ENCODE data around the gene NTM.

The NTM gene

DNA sequence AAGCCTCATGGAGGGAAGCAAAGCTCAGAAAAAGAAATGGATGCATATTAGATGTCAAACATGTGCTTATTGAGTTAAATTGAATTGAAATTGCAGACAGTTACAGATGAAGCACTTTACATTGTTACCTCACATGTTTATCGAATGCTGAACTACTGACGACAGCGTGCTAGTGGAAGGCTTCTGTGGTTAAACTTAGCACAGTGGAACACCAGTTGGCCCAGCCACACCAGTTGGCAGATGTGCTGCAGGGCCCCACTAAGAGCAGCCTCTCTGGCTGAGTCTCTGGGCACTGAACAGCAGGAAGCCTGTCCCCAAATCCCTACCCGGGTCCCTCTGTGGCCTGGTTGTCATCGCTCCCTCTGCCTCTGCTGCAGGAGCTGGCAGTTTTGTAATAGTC is 242.1 kb downstream of the NTM start:
- no peaks in the 10 kb centered on the region for H3K9me3 ChIP-seq (ENCODE audit: insufficient read depth, low read depth, low read length)
- no peak overlapping the region for H3K4me3 ChIP-seq (ENCODE audit: low read length)
- peaks cover 9% of the 10 kb centered on the region; the same call in 1 of the 2 replicates for H3K4me1 ChIP-seq (ENCODE audit: insufficient read depth, low read length)
- no peak overlapping the region for H3K27ac ChIP-seq (ENCODE audit: low read length)
- peaks cover 20% of the 10 kb centered on the region; the same call in 1 of the 2 replicates for H3K27me3 ChIP-seq (ENCODE audit: insufficient read depth, low read length)
- no peaks in the 10 kb centered on the region for H3K36me3 ChIP-seq (ENCODE audit: insufficient read depth, low read depth, low read length)
- no peak overlapping the region for H3K9ac ChIP-seq (ENCODE audit: low read depth, low read length)

DNA sequence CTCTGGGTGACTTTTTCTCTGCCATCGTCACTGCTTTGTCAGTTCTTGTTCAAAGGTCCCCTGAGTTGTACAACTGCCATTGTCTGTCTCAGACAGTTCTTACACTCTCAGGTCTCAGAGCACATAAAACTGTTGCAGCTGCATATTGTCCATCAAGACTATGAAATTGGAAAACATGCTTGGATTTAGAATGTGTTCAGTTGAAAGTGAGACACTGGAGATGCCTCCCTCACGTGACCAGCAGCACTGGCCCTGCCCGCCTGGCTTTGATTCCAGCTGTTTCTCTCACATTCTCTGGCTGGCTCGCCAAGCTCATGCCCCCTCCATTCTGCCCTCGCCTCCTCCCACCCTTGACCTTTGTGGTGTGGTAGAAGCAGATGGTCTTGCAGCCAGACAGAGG is 244.2 kb downstream of the NTM start:
- Histone ChIP-seq H3K27me3 (ENCODE audit: insufficient read depth, low read length) (peaks cover 20% of the 10 kb centered on the region; the same call in 1 of the 2 replicates), H3K27ac (ENCODE audit: low read length) (no peak overlapping the region), H3K4me1 (ENCODE audit: insufficient read depth, low read length) (peaks cover 6% of the 10 kb centered on the region; the same call in 1 of the 2 replicates), H3K9me3 (ENCODE audit: insufficient read depth, low read depth, low read length) (no peaks in the 10 kb centered on the region), H3K36me3 (ENCODE audit: insufficient read depth, low read depth, low read length) (no peaks in the 10 kb centered on the region), H3K4me3 (ENCODE audit: low read length) (no peak overlapping the region), H3K9ac (ENCODE audit: low read depth, low read length) (no peak overlapping the region)

DNA sequence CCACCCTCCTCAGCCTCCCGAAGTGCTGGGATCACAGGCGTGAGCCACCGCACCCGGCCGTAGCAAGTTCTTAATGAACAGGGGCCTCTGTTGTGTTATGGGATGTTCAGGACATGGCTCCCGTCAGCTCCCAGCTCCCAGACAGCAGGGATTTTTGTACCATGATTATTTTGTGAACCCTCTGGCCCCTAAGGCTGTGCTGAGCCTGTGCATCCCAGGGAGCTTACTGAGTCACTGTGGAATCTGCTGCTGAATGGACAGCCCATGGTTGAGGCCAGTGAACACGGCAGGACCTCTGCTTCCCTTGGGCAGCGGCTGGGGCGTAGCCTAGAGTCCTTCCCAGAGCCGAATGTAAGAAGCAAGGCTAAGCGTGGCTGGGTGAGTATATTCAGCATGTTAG is 245.2 kb downstream of the NTM start:
- no peak overlapping the region for H3K9ac ChIP-seq (ENCODE audit: low read depth, low read length)
- no peak overlapping the region for H3K27ac ChIP-seq (ENCODE audit: low read length)
- no peaks in the 10 kb centered on the region for H3K36me3 ChIP-seq (ENCODE audit: insufficient read depth, low read depth, low read length)
- peaks cover 10% of the 10 kb centered on the region; the same call in 1 of the 2 replicates for H3K27me3 ChIP-seq (ENCODE audit: insufficient read depth, low read length)
- no peaks in the 10 kb centered on the region for H3K9me3 ChIP-seq (ENCODE audit: insufficient read depth, low read depth, low read length)
- H3K4me3 ChIP-seq (ENCODE audit: low read length), result no peak overlapping the region
- peaks cover 6% of the 10 kb centered on the region; the same call in 1 of the 2 replicates for H3K4me1 ChIP-seq (ENCODE audit: insufficient read depth, low read length)

DNA sequence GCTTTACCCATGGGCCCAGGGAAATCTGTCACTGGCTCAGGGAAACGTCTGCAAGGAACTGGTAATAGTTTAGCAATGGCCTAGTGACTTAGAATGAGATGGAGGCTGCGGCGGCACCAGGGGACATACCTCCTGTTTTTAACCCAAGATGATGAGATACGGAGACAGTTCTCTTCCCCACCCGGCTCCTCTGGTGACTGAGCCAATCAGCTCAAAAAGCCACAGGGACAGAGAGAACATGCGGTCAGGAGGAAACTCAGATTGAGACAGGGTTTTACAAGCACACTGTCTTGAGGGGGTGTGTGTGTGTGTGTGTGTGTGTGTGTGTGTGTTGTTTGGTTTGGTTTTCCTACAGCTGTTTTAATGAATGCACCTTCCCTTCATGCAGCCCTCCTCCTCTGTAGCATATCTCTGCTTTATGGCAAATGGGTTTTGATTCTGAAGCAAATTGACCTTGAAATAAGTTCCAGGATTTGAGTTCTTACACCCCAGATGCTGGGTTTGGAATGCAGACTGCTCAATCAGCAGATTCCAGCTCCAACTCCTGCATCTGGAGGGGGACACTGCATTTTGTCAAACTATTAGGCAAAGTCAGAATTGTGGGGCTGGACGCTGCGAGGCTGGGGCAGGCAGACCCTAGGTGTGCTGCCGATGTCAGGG is 246.2 kb downstream of the NTM start:
- H3K9me3 ChIP-seq (ENCODE audit: insufficient read depth, low read depth, low read length), result no peaks in the 10 kb centered on the region
- H3K4me1 ChIP-seq (ENCODE audit: insufficient read depth, low read length), result no peaks in the 10 kb centered on the region
- H3K9ac ChIP-seq (ENCODE audit: low read depth, low read length), result no peak overlapping the region
- no peak overlapping the region for H3K4me3 ChIP-seq (ENCODE audit: low read length)
- peaks cover 4% of the 10 kb centered on the region; the same call in 1 of the 2 replicates for H3K27me3 ChIP-seq (ENCODE audit: insufficient read depth, low read length)
- H3K27ac ChIP-seq (ENCODE audit: low read length), result no peak overlapping the region
- no peaks in the 10 kb centered on the region for H3K36me3 ChIP-seq (ENCODE audit: insufficient read depth, low read depth, low read length)

DNA sequence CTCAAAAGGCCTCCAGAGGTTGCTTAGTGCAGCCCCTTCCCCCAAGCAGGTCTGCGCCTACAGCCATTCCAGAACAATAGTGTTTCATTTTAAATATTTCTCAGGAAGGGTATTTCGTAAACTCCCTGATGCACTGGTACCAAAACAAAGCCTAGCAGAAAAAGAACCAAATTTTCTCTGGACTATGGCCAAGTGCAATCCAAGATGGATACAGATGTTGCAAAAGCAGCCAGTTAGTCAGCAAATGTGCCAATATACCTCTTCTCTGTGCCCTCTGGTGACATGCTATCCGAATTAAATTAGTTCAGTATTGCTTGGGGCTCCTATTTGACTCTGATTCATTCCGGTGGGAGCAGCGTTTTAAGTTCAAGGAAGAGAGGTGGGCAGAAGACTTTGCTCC is 247.8 kb downstream of the NTM start:
- H3K27me3 ChIP-seq (ENCODE audit: insufficient read depth, low read length), result no peaks in the 10 kb centered on the region
- no peaks in the 10 kb centered on the region for H3K4me1 ChIP-seq (ENCODE audit: insufficient read depth, low read length)
- H3K9me3 ChIP-seq (ENCODE audit: insufficient read depth, low read depth, low read length), result no peaks in the 10 kb centered on the region
- no peak overlapping the region for H3K9ac ChIP-seq (ENCODE audit: low read depth, low read length)
- no peak overlapping the region for H3K4me3 ChIP-seq (ENCODE audit: low read length)
- no peaks in the 10 kb centered on the region for H3K36me3 ChIP-seq (ENCODE audit: insufficient read depth, low read depth, low read length)
- no peak overlapping the region for H3K27ac ChIP-seq (ENCODE audit: low read length)

DNA sequence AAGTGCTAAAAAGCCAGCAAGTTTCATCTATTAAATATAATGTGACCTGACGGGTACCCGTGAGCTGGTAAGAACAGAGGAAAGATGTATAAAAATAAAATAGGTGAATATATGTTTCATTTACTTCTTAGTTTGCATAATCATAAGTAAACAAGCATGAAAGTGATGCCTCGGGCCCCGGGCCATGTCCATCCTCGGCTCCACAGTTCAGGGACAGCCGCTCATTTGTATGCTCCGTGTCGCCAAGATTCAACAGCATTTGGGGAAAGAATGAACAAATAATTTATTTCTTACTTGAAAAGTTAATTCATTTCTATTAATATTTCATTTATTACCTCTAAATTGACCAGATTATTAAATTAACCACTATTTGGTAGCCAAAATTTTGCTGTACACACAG is 251.8 kb downstream of the NTM start:
- H3K36me3 ChIP-seq (ENCODE audit: insufficient read depth, low read depth, low read length), result no peaks in the 10 kb centered on the region
- H3K4me1 ChIP-seq (ENCODE audit: insufficient read depth, low read length), result no peaks in the 10 kb centered on the region
- no peak overlapping the region for H3K4me3 ChIP-seq (ENCODE audit: low read length)
- no peaks in the 10 kb centered on the region for H3K27me3 ChIP-seq (ENCODE audit: insufficient read depth, low read length)
- no peak overlapping the region for H3K27ac ChIP-seq (ENCODE audit: low read length)
- H3K9me3 ChIP-seq (ENCODE audit: insufficient read depth, low read depth, low read length), result no peaks in the 10 kb centered on the region
- no peak overlapping the region for H3K9ac ChIP-seq (ENCODE audit: low read depth, low read length)

DNA sequence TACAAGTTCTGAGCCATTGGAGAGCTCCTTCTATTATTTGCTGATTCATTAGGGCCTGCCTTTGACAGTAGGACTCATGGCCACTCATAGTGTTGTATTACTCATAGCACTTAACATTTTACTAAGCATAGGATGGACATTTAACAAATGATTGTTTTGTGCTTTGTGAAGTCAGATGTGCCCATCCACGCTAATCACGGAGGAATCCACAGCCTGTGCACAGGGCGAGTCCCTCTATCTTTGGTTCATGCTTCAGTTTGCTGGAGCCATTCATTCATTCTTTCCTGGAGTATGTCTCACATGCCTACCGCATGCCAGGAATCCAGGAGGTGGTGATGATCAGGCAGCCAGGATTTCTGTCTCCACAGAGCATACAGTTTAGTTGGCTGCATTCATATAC is 254.1 kb downstream of the NTM start:
- Histone ChIP-seq H3K27me3 (ENCODE audit: insufficient read depth, low read length) (no peaks in the 10 kb centered on the region), H3K27ac (ENCODE audit: low read length) (no peak overlapping the region), H3K9ac (ENCODE audit: low read depth, low read length) (no peak overlapping the region)

DNA sequence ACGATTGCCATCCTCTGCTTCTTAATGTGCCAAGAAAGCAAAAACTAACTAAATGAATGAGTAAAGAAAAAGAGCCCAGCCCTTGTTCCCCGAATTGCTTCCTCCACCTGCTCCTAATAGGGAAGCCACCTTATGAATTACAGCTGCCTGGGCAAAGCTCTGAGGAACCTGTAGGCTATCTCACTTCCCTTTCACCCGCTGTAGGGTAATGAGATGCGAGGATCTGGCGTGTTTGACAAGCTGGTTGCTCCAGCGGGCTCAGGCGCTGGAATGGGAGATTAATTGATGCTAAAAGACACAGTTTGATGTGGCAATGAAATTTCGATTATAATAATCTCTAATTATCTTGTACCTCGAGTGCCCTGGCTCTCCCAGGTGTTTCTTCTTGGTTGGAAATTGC is 256.4 kb downstream of the NTM start:
- no peaks in the 10 kb centered on the region for H3K4me1 ChIP-seq (ENCODE audit: insufficient read depth, low read length)
- H3K27me3 ChIP-seq (ENCODE audit: insufficient read depth, low read length), result no peaks in the 10 kb centered on the region
- H3K9me3 ChIP-seq (ENCODE audit: insufficient read depth, low read depth, low read length), result no peaks in the 10 kb centered on the region
- H3K27ac ChIP-seq (ENCODE audit: low read length), result no peak overlapping the region
- no peak overlapping the region for H3K9ac ChIP-seq (ENCODE audit: low read depth, low read length)
- H3K4me3 ChIP-seq (ENCODE audit: low read length), result no peak overlapping the region
- no peaks in the 10 kb centered on the region for H3K36me3 ChIP-seq (ENCODE audit: insufficient read depth, low read depth, low read length)

More for the DNA sequence above, 254.1 kb downstream of the NTM start:
- Histone ChIP-seq H3K9me3 (ENCODE audit: insufficient read depth, low read depth, low read length) (no peaks in the 10 kb centered on the region), H3K36me3 (ENCODE audit: insufficient read depth, low read depth, low read length) (no peaks in the 10 kb centered on the region), H3K4me3 (ENCODE audit: low read length) (no peak overlapping the region), H3K4me1 (ENCODE audit: insufficient read depth, low read length) (no peaks in the 10 kb centered on the region)

DNA sequence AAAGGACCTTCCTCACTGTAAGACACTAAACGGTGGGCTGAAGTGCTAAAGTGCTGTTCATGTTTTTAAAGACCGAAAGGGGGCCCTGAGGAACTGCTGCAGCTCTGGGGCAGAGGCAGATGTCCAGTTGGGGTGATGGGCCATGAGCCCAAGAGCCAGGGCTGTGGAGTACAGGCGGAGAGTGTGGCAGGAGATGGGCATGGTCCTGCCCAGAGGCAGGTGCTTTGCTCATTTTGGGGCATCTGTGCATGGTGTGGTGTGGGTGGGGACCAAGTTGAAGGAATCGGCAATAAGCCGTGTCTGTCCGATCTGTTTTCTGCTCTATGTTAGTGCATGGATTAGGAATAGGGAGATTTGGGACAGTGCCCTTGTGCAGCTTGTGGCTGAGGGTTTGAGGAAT is 258.3 kb downstream of the NTM start:
- no peaks in the 10 kb centered on the region for H3K27me3 ChIP-seq (ENCODE audit: insufficient read depth, low read length)

DNA sequence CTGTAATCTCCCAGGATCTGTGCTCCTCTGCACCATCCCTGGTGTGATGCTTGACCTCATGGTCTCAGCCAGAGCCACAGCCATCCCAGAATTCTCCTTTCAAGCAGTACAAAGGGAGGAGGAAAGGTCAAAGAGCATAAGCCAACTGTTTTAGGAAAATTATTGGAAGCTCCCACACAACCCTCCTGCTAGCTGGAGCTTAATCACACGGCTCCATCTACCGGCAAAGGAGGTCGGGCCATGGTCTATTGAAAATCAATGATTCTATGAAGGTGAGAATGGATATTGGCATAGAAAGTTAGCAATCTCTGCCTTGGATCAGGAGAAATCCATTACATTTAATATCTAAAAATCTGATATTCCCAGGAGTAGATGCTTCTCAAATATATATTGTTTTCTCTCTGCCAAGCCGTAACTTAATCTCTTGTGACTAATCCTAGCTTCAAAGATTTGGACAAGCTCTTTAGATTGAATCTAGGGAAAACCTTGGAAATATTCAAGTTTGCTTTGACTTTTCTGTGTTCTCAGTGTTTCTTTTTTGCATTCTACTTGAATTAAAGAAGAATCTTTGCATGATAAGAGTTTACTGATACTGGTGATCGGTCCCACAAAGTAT is 259.6 kb downstream of the NTM start:
- Histone ChIP-seq H3K4me3 (ENCODE audit: low read length) (no peak overlapping the region), H3K27ac (ENCODE audit: low read length) (no peak overlapping the region), H3K9ac (ENCODE audit: low read depth, low read length) (no peak overlapping the region), H3K27me3 (ENCODE audit: insufficient read depth, low read length) (no peaks in the 10 kb centered on the region), H3K9me3 (ENCODE audit: insufficient read depth, low read depth, low read length) (no peaks in the 10 kb centered on the region), H3K36me3 (ENCODE audit: insufficient read depth, low read depth, low read length) (no peaks in the 10 kb centered on the region), H3K4me1 (ENCODE audit: insufficient read depth, low read length) (peaks cover 2% of the 10 kb centered on the region; the same call in 1 of the 2 replicates)

More for the DNA sequence above, 258.3 kb downstream of the NTM start:
- Histone ChIP-seq H3K4me1 (ENCODE audit: insufficient read depth, low read length) (no peaks in the 10 kb centered on the region; the same call in 1 of the 2 replicates), H3K36me3 (ENCODE audit: insufficient read depth, low read depth, low read length) (no peaks in the 10 kb centered on the region), H3K27ac (ENCODE audit: low read length) (no peak overlapping the region), H3K4me3 (ENCODE audit: low read length) (no peak overlapping the region), H3K9me3 (ENCODE audit: insufficient read depth, low read depth, low read length) (no peaks in the 10 kb centered on the region), H3K9ac (ENCODE audit: low read depth, low read length) (no peak overlapping the region)

DNA sequence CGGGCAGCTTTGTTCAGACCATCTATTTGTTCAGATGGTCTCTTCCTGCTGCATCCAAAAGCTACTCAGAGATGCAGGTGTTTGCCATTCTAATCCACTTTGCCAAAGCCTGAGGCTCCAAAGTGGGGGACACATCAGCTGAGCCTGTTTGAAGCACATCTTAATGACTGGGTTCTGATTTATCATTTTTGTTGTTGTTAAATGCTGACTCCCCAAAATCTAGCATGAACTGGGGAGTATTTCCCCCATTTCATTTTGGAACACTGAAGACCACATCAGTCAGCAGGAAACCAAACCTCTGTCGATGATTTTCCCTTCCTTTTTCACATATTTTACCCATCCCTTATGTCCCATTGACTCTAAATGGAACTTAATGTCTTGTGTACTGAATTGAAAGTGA is 262.6 kb downstream of the NTM start:
- Histone ChIP-seq H3K27ac (ENCODE audit: low read length) (no peak overlapping the region), H3K4me1 (ENCODE audit: insufficient read depth, low read length) (peaks cover 5% of the 10 kb centered on the region; the same call in 1 of the 2 replicates), H3K36me3 (ENCODE audit: insufficient read depth, low read depth, low read length) (no peaks in the 10 kb centered on the region), H3K4me3 (ENCODE audit: low read length) (no peak overlapping the region), H3K27me3 (ENCODE audit: insufficient read depth, low read length) (no peaks in the 10 kb centered on the region), H3K9me3 (ENCODE audit: insufficient read depth, low read depth, low read length) (no peaks in the 10 kb centered on the region), H3K9ac (ENCODE audit: low read depth, low read length) (no peak overlapping the region)

All from iPS-20b (cell line).